GM23338 (cell line): ENCODE results near the gene IZUMO1R. TPM values are rescaled to one million over a fixed set of nuclear protein-coding genes. Genes with fewer than 3 reads are reported as not detected.

Experiments used
- ATAC-seq: fragments of 200-7000 bp; cut with Tn5 transposase; 3 replicates; pipeline ENCODE4 v1.9.1; 2020
- DNase-seq: peaks from one replicate; pipeline ENCODE4 v3.0.0-alpha.2; 2015; ENCODE audit warnings: low spot score
- H2AFZ ChIP-seq: fragments of 200-600 bp; sonication (generic); 2 replicates; pipeline ENCODE4 v1.8.0; 2016; ENCODE audit warnings: antibody characterized with exemption, mild to moderate bottlenecking, moderate library complexity
- H3F3A ChIP-seq: fragments of 200-600 bp; sonication (generic); replicated peaks from 2 replicates; pipeline ENCODE4 v1.8.0; 2017; ENCODE audit warnings: antibody characterized with exemption, mixed run types, low read depth
- H3K27ac ChIP-seq: fragments of 200-600 bp; sonication (generic); 2 replicates; pipeline ENCODE4 v1.6.1; 2016; ENCODE audit warnings: low read depth
- H3K27me3 ChIP-seq: fragments of 200-600 bp; sonication (generic); 2 replicates; pipeline ENCODE4 v1.8.0; 2016; ENCODE audit warnings: mild to moderate bottlenecking, mixed run types, moderate library complexity; ENCODE audit not compliant: insufficient read depth
- H3K36me3 ChIP-seq: fragments of 200-600 bp; sonication (generic); 2 replicates; pipeline ENCODE4 v1.8.0; 2016; ENCODE audit warnings: mild to moderate bottlenecking; ENCODE audit not compliant: insufficient read depth
- H3K4me1 ChIP-seq: fragments of 200-600 bp; sonication (generic); 2 replicates; pipeline ENCODE4 v1.8.0; 2016; ENCODE audit warnings: mild to moderate bottlenecking, moderate library complexity; ENCODE audit not compliant: insufficient read depth
- H3K4me2 ChIP-seq: fragments of 200-600 bp; sonication (generic); 2 replicates; pipeline ENCODE4 v1.7.1; 2017; ENCODE audit warnings: mixed run types
- H3K4me3 ChIP-seq: fragments of 200-600 bp; sonication (generic); 2 replicates; pipeline ENCODE4 v1.6.1; 2016; ENCODE audit warnings: mixed run types
- H3K79me2 ChIP-seq: fragments of 200-600 bp; sonication (generic); replicated peaks from 2 replicates; pipeline ENCODE4 v1.8.0; 2017; ENCODE audit warnings: mild to moderate bottlenecking; ENCODE audit not compliant: insufficient read depth
- H3K9me2 ChIP-seq: fragments of 200-600 bp; sonication (generic); 2 replicates; pipeline ENCODE4 v1.8.0; 2017; ENCODE audit not compliant: insufficient read depth
- H4K20me1 ChIP-seq: fragments of 200-600 bp; sonication (generic); replicated peaks from 2 replicates; pipeline ENCODE4 v1.8.0; 2017; ENCODE audit warnings: mild to moderate bottlenecking; ENCODE audit not compliant: insufficient read depth
- H3K27ac Mint-ChIP-seq: 2 replicates; pipeline ENCODE4 v1.8.0; 2020; ENCODE audit warnings: inconsistent platforms, mild to moderate bottlenecking, moderate library complexity, mixed read lengths
- H3K27me3 Mint-ChIP-seq: 3 replicates; pipeline ENCODE4 v1.8.0; 2022; ENCODE audit warnings: low read depth, mild to moderate bottlenecking, moderate library complexity, mixed read lengths, inconsistent platforms; ENCODE audit not compliant: insufficient read depth, poor library complexity
- H3K36me3 Mint-ChIP-seq: 3 replicates; pipeline ENCODE4 v1.8.0; 2021; ENCODE audit warnings: low read depth, mild to moderate bottlenecking, inconsistent platforms, moderate library complexity, mixed read lengths
- H3K4me1 Mint-ChIP-seq: 3 replicates; pipeline ENCODE4 v1.8.0; 2020; ENCODE audit warnings: mild to moderate bottlenecking, inconsistent platforms, mixed read lengths
- H3K4me3 Mint-ChIP-seq: 3 replicates; pipeline ENCODE4 v1.8.0; 2021; ENCODE audit warnings: moderate library complexity, mild to moderate bottlenecking, inconsistent platforms, mixed read lengths
- H3K9me3 Mint-ChIP-seq: 3 replicates; pipeline ENCODE4 v1.8.0; 2020; ENCODE audit warnings: moderate library complexity, mild to moderate bottlenecking, inconsistent platforms, mixed read lengths
- CREB1 ChIP-seq: fragments of 250-450 bp; sonication (Bioruptor Pico); IDR thresholded peaks from 2 replicates; pipeline ENCODE4 v1.5.0; 2020; ENCODE audit warnings: low read depth, mild to moderate bottlenecking, moderate library complexity
- ETS1 ChIP-seq: IDR thresholded peaks from 2 replicates; pipeline ENCODE4 v1.6.1; 2016; ENCODE audit warnings: antibody characterized with exemption
- EZH2 ChIP-seq: fragments of 200-600 bp; sonication (generic); IDR thresholded peaks from one replicate; pipeline ENCODE4 v1.8.0; 2017; ENCODE audit warnings: antibody characterized with exemption, mild to moderate bottlenecking, low read depth; ENCODE audit not compliant: unreplicated experiment
- EZH2phosphoT487 ChIP-seq: fragments of 200-600 bp; sonication (generic); IDR thresholded peaks from one replicate; pipeline ENCODE4 v1.8.1; 2018; ENCODE audit warnings: antibody characterized with exemption; ENCODE audit not compliant: unreplicated experiment
- JUNB ChIP-seq: IDR thresholded peaks from one replicate; pipeline ENCODE4 v1.6.1; 2016; ENCODE audit warnings: antibody characterized with exemption; ENCODE audit not compliant: unreplicated experiment
- NANOG ChIP-seq: IDR thresholded peaks from 2 replicates; pipeline ENCODE4 v1.6.1; 2016; ENCODE audit warnings: antibody characterized with exemption, borderline replicate concordance
- POLR2AphosphoS5 ChIP-seq: IDR thresholded peaks from 2 replicates; pipeline ENCODE4 v1.6.1; 2016; ENCODE audit warnings: antibody characterized with exemption, low read depth
- STAT1 ChIP-seq: IDR thresholded peaks from one replicate; pipeline ENCODE4 v1.6.1; 2016; ENCODE audit warnings: antibody characterized with exemption; ENCODE audit not compliant: unreplicated experiment
- ZNF114 ChIP-seq: fragments of 250-450 bp; sonication (Bioruptor Pico); IDR thresholded peaks from 2 replicates; pipeline ENCODE4 v1.5.0; 2020; ENCODE audit warnings: mild to moderate bottlenecking, moderate library complexity
- ZNF331 ChIP-seq: fragments of 250-450 bp; sonication (Bioruptor Pico); IDR thresholded peaks from 2 replicates; pipeline ENCODE4 v1.5.0; 2020; ENCODE audit warnings: low read depth, mild to moderate bottlenecking, moderate library complexity
- ZNF462 ChIP-seq: fragments of 250-450 bp; sonication (Bioruptor Pico); IDR thresholded peaks from 2 replicates; pipeline ENCODE4 v1.5.0; 2020; ENCODE audit warnings: mild to moderate bottlenecking, moderate library complexity
- polyA plus RNA-seq: library from polyadenylated mRNA; unstranded; fragments of >200 nt; fragmentation: Nextera tagmentation; extraction: Ambion mirVana; gene quantifications from 2 replicates; pipeline ENCODE4 v1.2.1, GENCODE V29; 2016
- total RNA-seq: library from RNA; depleted of rRNA; stranded (reverse); fragments of >200 nt; shearing (Covaris generic); gene quantifications from 2 replicates; pipeline ENCODE4 v1.2.3, GENCODE V29; 2014
- TF ChIP-seq, protein P1 (sequence below): IDR thresholded peaks from one replicate; pipeline ENCODE4 v1.6.1; 2018; ENCODE audit warnings: antibody characterized with exemption; ENCODE audit not compliant: unreplicated experiment
- TF ChIP-seq, protein P2 (sequence below), 2 experiments: fragments of 200-600 bp in 1 of 2; sonication (generic) in 1 of 2; conservative IDR thresholded peaks; 2 replicates each; pipeline versions ENCODE4 v1.5.1 to v1.6.1; 2016 to 2017; ENCODE audit warnings: antibody characterized with exemption in 2 of 2, low read depth in 2 of 2, mild to moderate bottlenecking in 2 of 2, moderate library complexity in 1 of 2

IZUMO1R gene
- total and polyA plus RNA-seq, 2 experiments from 2014 or later = not detected

DNA sequence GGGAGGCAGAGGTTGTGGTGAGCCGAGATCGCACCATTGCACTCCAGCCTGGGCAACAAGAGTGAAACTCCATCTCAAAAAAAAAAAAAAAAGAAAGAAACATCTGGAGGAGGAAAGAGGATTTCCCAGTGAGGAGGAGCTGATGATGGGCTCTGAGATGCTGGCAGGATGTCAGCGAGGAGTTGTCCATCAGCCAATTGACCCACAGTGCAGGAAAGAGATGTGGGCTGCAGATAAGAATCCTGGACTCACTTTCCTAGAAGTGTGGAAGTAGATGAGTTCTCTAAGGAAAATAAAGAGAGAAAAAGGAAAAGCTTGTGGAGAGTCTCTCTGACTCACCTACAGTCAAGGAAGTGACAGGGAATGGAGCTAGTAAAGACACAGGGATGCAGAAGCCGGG lies 9.7 kb downstream of the IZUMO1R start:
- TF ChIP-seq NANOG (no peak), ZNF114 (CRISPR knock-in tag) (no peak), ZNF462 (no peak), ETS1 (no peak), EZH2 (no peak), STAT1 (no peak), ZNF331 (CRISPR knock-in tag) (no peak), EZH2phosphoT487 (no peak), CREB1 (no peak), POLR2AphosphoS5 (no peak), JUNB (no peak)
- TF ChIP-seq, protein P1, sequence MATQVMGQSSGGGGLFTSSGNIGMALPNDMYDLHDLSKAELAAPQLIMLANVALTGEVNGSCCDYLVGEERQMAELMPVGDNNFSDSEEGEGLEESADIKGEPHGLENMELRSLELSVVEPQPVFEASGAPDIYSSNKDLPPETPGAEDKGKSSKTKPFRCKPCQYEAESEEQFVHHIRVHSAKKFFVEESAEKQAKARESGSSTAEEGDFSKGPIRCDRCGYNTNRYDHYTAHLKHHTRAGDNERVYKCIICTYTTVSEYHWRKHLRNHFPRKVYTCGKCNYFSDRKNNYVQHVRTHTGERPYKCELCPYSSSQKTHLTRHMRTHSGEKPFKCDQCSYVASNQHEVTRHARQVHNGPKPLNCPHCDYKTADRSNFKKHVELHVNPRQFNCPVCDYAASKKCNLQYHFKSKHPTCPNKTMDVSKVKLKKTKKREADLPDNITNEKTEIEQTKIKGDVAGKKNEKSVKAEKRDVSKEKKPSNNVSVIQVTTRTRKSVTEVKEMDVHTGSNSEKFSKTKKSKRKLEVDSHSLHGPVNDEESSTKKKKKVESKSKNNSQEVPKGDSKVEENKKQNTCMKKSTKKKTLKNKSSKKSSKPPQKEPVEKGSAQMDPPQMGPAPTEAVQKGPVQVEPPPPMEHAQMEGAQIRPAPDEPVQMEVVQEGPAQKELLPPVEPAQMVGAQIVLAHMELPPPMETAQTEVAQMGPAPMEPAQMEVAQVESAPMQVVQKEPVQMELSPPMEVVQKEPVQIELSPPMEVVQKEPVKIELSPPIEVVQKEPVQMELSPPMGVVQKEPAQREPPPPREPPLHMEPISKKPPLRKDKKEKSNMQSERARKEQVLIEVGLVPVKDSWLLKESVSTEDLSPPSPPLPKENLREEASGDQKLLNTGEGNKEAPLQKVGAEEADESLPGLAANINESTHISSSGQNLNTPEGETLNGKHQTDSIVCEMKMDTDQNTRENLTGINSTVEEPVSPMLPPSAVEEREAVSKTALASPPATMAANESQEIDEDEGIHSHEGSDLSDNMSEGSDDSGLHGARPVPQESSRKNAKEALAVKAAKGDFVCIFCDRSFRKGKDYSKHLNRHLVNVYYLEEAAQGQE = no peak
- TF ChIP-seq, protein P2, sequence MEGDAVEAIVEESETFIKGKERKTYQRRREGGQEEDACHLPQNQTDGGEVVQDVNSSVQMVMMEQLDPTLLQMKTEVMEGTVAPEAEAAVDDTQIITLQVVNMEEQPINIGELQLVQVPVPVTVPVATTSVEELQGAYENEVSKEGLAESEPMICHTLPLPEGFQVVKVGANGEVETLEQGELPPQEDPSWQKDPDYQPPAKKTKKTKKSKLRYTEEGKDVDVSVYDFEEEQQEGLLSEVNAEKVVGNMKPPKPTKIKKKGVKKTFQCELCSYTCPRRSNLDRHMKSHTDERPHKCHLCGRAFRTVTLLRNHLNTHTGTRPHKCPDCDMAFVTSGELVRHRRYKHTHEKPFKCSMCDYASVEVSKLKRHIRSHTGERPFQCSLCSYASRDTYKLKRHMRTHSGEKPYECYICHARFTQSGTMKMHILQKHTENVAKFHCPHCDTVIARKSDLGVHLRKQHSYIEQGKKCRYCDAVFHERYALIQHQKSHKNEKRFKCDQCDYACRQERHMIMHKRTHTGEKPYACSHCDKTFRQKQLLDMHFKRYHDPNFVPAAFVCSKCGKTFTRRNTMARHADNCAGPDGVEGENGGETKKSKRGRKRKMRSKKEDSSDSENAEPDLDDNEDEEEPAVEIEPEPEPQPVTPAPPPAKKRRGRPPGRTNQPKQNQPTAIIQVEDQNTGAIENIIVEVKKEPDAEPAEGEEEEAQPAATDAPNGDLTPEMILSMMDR (conservative IDR thresholded peaks at IDR 0.05; ENCODE audit: low read depth in 2 of 2) = no peak
- DNase-seq (no peak), ATAC-seq (no peak)
- Mint-ChIP-seq H3K27me3 (peaks cover 4% of the 10 kb centered on the region), H3K9me3 (no peaks in the 10 kb centered on the region), H3K4me1 (no peaks in the 10 kb centered on the region; the same call in 2 of the 3 replicates), H3K27ac (no peak overlapping the region), H3K36me3 (no peaks in the 10 kb centered on the region), H3K4me3 (no peak overlapping the region)
- Histone ChIP-seq H3F3A (no peaks in the 10 kb centered on the region), H3K4me1 (no peaks in the 10 kb centered on the region), H3K36me3 (no peaks in the 10 kb centered on the region), H3K4me3 (no peak overlapping the region), H3K4me2 (no peak overlapping the region), H3K27ac (no peak overlapping the region), H4K20me1 (no peaks in the 10 kb centered on the region), H3K27me3 (no peaks in the 10 kb centered on the region), H3K79me2 (no peaks in the 10 kb centered on the region), H3K9me2 (no peaks in the 10 kb centered on the region), H2AFZ (no peak overlapping the region)
